HG03108 (cell line): ENCODE results near the gene EIF3I.
A peak's percentile ranks its signal among the peaks of the same experiment; 100 is the strongest.
"Not testable (repeated sequence)": the region's sequence is repeated elsewhere in the genome, so short reads cannot be mapped to it uniquely, and the experiment has no call there.

Experiments used
- ATAC-seq: cut with Tn5 transposase; IDR thresholded peaks from one replicate; pipeline ENCODE4 v1.9.1; 2021; ENCODE audit warnings: moderate library complexity; ENCODE audit not compliant: unreplicated experiment

EIF3I gene

DNA sequence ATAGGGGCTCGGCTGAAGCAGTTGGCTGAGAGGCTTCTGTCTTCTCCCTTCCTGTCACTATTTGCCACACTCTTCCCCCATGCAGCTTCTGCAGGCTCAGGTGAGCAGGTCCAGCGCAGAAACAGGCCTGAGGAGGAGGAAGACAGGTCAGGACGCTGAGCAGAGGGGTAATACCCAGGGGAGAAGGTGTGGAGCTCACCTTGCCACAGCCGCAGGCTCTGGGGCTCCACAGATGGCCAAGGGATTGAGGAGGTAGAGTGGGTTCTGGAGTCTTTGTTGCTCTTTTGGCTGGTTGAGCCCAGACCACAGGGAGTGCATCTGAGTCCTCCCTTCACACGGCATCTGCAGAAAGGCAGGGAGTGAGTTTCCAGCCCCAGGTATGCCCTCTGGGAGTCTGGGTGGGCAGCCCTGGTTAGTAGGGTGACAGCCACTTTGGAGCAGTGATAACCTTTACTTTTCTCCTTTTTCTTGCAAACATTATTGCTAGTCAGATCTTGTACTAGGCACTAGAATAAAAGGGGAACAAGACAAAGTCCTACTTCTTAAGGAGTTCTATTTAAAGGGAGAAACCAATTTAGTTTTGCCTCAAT is 9.7 kb downstream of the EIF3I start:
- no peak for ATAC-seq

DNA sequence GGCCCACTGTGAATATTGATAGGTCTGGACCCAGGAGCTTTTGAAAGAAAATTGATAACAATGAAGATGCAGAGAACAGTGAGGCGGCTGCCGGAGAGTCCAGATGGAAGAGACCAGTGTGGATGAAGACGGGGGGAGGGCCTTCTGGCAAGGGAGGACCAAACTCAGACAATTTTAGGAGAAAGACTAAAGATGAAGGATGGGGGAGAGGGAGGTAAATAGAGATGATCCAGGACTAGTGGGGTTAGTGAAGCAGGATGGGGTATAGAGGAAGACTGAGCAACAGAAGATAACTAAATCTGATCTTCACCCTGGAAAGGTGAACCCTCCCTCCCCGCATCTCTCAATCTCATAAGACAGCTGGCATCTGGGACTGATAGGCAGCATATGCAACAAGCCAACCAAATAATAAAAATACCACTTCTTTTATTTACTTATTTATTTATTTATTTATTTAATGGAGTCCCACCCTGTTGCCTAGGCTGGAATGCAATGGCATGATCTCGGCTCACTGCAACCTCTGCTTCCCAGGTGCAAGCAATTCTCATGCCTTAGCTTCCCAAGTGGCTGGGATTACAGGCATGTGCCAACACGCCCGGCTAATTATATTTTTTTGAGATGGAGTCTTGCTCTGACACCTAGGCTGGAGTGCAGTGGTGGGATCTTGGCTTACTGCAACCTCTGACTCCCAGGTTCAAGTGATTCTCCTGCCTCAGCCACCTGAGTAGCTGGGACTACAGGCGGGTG is 10.5 kb downstream of the EIF3I start:
- no peak for ATAC-seq

DNA sequence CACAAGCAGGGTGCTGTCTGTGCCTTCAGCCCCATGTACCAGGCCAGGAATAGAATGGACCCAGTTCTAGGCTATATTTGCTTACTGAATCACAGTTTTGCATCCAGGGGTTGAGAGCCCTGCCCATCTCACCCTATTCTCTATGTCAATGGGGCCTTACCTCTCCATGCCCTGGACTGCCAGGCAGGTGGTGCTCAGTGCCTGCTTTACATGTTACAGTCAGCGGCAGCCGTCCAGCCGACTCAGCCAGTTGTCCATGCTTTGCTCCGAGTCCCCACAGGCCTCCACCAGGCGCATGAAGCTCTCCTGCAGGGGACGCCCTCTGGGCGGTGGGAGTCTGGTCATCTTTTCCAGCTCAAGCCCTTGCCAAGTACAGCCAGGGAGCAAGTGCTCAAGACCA is 12.6 kb downstream of the EIF3I start:
- ATAC-seq, result no peak

DNA sequence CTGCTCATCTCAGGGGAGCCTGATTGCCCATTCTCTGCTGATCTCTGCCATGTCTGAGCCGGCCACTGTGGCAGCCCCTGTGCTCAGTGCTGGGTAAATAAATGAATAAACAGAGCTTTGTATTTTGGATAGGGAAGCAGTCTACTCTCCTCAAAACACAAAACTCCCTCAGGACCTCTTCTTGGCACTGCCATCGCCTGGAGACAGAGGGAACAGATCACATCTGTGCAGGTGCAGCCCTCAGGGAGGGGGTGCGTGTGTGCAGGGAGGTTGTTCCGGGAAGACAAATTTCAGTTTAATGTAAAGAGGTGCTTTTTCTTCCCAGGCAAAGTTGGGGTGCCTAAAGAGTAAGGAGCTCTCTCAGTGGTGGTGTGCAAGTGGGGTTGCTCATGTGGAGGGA is 17.1 kb downstream of the EIF3I start:
- no peak for ATAC-seq

DNA sequence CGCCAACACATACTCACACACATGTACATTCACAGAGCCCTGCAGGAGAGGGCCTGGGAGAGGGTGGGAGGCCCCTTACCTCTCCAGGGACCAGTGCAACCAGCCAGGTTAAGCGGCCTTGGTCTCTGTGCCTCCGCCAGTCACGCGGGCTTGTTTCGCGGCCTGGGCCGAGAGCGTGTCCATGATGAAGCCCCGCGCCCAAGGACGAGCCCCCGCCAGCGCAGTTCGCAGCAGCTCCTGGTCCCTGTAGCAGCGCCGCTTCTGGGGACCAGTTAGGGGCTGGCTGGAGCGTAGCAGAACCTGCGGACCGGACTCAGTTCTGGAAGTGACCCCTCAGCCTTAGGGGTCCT is 17.6 kb downstream of the EIF3I start:
- no peak for ATAC-seq

DNA sequence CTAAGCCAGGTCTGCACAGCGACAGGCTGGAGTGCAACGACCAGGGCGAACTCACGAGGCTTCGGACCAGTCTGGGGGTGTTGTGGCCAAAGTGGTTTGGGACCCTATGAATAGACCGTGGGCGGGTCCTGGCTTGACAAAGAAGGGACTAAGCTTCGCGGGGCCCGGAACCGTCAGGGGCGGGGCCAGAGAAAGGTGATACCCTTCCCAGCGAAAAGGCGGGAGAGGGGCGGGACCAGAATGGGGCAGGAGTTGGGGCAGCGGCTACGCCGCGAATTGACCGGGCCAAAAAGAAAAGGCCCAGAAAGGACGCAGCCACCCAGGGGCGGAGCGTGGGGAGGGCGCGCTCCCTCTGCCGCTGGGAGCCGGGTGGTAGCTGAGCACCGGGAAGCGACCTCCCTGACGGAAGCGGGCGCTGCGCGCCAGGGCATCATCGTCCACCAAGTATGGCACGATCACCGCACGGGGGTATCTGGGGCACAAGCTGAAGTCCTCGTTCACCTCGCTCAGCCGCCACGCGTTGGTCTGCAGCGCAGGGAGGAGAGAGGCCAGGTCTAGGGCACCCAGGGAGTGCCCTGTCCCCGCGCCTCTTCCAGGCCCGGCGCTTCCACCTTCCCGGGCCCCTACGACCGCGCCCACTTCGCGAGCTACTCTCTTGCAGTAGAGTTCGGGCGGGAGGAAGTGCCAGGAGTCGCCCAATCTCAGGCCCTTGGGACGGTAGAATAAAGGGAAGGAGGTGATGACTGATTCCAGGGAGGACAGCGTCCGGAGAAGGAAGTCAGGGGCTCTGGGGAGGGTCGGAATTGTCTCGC is 18.1 kb downstream of the EIF3I start:
- no peak for ATAC-seq

DNA sequence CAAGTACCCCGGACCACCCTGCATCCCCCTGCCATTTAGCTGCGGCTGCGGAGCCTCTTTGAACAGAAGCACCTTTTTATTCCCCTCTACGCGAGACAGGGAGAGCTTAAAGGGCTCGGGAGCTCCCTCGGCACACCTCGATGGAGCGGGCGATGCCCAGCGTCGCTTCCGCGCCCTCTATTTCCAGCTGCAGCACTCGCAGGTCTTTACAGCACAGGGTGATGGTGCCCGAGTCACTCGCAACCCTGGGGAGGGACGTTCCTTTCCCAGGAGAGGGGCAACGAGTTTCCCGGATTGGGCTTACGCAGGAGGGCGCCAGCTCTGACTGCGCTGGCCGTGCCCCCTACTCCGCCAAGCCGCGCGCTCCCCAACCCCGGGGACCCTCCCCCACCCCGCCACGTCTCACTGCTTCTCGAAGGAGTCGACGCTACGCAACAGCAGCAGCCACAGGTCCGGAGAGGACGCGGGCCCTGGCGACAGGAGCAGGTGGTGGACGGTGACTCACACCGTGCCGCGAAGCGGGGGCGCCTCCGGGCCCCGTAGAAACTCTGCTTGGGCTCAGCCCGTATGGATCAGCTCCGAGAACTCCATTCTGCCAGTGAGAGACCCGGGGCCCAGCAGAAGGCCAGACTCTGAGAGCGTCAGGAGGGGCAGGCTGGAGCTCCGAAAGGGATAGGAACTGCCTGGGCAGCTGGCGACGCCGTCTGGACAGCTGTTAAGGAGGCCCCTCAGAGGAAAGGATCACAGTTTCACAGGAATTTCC is 19.0 kb downstream of the EIF3I start:
- no peak for ATAC-seq

DNA sequence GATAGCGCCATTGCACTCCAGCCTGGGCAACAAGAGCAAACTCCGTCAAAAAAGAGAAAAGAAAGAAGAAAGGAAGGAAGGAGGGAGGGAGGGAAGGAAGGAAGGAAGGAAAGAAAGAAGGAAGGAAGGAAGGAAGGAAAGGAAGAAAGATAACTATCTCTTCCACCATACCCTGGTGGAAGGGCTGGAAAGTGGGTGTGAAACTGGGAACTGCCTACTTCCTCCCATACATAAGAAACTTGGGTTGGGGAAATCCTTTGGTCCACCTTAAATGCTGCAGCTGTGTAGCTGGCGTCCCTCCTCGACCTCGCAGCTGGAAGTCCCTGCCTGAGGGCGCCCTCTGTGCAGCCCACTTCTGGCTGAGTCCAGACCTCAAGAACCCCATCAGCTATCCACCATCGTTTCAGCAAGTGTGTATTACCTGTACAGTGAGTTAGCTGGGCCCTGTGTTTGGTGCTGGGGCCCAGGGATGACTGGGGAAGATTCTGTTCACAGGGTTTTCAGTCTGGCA is 20.2 kb downstream of the EIF3I start:
- no peak for ATAC-seq

DNA sequence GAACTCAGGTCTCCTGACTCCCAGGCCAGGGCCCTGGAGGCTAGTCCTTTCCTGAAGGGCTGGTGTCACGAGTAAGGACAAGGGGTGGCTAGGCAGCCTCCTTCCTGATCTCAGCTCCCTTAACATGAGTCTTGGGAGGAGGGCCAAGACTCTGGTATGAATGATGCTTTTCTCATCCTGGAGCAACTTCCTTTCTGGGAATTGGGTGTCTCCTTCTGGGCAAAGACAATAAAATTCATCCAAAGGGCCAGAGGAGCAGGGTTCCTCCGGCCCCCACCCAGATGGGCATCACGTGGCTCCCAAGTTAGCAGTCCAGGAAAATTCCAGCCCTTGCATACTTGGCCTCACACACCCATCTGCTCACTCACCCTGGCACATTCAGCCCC is 24.7 kb downstream of the EIF3I start, which contains the start of gene FAM167B:
Gene FAM167B, plus strand, starts transcription at position 335 of the 386 bp plus-strand sequence. CDS start 200 bp downstream, outside the sequence.
- ATAC-seq, result no peak

DNA sequence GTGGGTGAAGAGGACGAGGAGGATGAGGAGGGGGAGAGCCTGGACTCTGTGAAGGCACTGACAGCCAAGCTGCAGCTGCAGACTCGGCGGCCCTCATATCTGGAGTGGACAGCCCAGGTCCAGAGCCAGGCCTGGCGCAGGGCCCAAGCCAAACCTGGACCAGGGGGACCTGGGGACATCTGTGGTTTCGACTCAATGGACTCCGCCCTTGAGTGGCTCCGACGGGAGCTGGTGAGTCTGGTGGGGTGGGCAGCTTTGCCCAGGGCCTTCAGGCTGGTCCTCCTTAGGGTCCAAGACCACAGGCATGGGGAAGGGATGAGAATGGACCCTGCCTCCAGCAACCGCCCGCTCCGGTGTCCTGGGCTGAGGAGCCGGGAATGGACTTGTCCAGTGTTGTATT is 25.2 kb downstream of the EIF3I start:
- ATAC-seq, result no peak

DNA sequence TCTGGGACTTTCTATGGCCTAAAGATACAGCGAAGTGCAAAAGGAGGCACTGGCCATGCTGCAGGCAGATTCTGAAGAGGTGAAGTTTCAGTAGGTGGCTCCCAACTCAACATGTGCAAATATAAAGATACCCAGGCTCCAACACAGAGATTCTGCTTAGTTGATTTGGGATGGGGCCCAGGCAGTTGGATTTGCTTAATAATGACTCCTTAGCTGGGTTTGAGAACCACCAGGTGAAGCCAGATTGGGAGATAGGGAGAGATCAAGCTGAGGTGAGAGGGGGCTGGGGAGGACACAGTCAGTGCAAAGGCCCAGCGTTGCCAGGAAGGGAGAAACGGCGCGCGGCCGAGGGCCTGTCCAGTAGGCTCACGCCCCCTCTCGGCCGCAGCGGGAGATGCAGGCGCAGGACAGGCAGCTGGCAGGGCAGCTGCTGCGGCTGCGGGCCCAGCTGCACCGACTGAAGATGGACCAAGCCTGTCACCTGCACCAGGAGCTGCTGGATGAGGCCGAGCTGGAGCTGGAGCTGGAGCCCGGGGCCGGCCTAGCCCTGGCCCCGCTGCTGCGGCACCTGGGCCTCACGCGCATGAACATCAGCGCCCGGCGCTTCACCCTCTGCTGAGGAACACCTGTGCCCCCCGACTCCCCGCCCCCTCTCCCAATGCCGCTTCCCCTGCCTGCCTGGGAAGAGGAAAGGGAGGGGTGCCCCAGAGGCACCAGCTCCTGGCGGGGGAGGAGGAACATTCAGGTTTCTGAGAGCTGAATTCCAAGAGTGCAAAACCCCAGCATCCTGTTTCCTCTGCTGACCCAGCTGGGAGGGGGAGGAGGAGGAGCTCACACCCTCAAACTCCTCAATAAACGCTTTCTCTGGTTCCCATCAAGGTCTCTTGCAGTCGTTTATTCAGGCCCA is 26.0 kb downstream of the EIF3I start:
- ATAC-seq, result peak; percentile 31

DNA sequence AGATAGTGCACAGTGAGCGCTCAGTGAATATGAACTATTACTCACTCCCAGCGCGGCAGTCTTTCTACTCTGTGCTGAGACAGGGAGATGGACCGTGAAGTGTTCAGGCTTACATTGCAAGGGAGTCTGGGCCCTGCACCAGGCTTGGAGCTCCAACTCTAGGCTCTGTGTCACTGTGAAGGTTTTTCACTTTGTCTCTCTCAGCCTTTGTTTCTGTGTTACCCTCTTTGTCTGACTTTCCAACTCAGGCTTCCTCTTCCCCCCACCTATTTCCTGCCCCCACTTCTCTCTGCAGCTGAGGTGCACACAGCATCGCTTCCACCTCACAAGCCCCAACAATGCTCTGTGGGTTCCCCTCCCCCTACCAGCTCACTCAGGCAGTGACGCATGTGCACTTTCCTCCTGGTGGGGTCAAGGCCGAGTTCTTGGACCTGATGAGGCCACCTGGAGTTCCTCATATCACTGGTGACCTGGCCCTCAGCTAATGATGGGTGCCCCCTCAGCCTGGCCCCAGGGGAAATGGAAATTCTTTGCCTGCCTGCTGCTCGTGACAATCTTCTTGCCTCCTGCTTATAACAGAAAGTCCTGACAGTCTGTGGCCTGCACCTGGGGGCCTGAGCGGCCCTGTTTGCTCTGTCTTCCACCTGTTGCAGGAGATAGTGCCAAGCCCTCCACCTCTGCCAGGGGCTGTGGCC is 27.8 kb downstream of the EIF3I start:
- ATAC-seq, result peak; percentile 51

DNA sequence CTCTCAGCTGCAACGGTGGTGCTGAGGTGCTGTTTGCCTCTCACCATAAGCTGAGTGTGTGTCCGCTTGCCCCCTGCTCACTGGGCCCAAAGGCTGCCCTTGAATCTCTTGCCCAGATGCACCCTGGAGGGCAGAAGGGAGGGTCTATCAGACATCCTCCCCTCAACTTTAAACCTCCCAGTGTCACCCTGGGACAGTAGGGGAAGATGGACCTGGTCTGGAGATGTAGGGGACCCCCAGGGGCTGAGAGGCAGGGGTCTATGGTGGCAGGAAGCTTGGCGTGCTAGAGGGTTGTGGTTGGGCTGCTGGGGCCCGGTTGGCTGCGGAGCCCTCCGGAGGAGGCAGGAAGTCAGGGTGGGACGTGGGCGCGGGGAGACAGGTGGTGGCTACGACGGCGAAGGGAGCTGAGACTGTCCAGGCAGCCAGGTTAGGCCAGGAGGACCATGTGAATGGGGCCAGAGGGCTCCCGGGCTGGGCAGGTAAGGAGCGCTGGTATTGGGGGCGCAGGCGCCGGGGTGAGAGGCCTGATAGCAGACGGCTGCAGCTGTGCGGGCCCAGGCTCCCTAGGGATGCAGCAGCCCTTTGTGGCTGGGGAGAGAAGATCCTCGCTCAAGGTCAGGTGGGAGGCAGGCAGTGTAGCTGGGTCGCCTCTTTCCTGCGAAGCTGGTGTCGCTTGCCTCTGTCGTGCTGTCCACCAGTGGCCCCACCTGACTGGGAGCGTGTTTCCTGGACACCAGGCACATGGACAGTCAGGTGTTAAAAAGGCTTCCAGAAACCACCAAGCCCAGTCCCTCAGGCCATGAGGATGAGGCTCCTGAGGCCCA is 28.9 kb downstream of the EIF3I start, which contains the start of gene LCK:
Gene LCK, plus strand, starts transcription at position 373 of the 824 bp plus-strand sequence. CDS start 23,065 bp downstream, outside the sequence.
- peak; percentile 19 for ATAC-seq

DNA sequence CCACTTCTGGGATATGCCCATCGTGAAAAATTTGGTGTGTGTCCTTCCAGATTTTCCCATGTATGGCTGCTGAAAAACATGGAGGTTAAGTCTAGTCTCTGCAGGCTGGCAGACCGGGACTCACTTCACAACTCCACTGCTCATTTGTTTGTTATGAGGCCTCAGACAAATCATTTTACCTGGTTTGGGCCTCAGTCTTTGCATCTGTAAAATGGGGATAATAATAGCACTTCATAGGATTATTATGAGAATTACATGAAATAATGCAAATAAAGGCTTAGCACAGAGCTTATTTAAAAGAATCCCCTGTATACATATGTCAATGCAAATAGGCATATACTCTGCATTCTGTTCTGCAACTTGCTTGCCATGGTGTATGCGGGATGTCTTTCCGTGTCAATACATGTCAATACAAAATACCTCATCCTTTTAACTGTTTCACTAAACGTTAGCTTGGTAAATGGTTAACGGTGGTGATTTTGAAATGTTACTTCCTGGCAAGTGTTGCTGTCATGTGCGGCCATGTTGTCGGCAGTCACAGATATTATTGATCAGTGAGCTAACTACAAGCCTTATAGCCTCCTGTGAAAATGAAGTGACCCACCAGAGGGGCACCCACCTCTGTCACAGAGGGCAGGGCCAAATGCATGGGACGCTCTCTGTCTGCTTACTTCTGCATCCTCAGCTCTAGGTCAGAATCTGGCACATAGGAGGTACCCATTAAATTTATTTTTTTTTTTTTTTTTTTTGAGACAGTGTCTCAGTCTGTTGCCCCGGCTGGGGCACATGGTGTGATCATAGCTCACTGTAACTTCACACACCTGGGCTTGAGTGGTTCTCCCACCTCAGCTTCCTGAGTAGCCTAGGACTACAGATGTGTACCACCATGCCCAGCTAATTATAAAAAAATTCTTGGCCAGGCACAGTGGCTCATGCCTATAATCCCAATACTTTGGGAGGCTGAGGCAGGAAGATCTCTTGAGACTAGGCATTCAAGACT is 33.2 kb downstream of the EIF3I start:
- no peak for ATAC-seq

DNA sequence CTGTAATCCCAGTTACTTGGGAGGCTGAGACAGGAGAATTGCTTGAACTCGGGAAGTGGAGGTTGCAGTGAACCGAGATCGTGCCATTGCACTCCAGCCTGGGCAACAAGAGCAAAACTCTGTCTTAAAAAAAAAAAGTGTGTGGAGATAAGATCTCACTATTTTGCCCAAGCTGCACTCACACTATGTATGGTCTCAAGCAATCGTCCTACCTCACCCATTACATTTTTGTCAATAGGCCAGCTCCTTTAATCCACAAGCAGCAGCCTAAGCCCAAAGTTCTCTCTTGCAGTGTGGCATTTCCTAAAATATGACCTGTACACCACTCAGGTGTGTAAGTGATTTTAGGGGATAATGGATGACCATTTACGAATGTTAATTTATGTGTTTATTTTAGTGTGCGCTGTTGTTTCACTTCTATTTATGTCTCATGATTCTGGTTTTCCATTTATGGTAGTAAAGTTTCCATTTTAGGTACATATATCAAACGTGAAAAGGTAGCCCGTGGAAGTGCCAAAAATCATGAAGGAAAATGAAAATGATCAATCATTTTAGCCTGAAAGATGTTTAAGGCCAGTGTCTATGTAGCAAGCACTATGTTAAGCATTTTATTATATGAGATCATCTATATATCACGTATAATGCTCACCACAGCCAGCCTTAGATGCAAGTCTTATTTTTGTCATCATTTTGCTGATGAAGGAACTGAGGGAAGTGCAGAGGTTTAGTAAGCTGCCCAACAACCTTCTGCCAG is 34.4 kb downstream of the EIF3I start:
- ATAC-seq, result no peak

DNA sequence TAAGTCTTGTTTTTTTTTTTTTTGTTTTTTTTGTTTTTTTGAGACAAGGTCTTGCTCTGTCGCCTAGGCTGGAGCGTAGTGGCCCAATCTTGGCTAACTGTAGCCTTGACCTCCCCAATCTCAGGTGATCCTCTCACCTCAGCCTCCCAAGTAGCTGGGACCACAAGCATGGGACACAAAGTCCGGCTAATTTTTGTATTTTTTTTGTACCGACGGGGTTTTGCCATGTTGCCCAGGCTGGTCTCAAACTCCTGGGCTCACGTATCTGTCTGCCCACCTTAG is 35.0 kb downstream of the EIF3I start:
- ATAC-seq, result no peak

DNA sequence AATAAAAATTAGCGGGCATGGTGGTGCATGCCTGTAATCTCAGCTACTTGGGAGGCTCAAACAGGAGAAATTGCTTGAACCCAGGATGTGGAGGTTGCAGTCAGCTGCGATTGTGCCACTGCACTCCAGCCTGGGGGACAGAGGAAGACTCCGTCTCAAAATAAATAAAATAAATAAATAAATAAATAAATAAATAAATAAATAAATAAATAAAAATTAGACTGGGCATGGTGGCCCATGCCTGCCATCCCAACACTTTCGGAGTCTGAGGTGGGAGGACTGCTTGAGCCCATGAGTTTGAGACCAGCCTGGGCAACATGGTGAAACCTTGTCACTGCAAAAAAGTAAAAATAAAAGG is 41.0 kb downstream of the EIF3I start:
- ATAC-seq, result not testable (repeated sequence)
